Measurements from ENCODE around the gene NEUROD1.

Gene NEUROD1

DNA sequence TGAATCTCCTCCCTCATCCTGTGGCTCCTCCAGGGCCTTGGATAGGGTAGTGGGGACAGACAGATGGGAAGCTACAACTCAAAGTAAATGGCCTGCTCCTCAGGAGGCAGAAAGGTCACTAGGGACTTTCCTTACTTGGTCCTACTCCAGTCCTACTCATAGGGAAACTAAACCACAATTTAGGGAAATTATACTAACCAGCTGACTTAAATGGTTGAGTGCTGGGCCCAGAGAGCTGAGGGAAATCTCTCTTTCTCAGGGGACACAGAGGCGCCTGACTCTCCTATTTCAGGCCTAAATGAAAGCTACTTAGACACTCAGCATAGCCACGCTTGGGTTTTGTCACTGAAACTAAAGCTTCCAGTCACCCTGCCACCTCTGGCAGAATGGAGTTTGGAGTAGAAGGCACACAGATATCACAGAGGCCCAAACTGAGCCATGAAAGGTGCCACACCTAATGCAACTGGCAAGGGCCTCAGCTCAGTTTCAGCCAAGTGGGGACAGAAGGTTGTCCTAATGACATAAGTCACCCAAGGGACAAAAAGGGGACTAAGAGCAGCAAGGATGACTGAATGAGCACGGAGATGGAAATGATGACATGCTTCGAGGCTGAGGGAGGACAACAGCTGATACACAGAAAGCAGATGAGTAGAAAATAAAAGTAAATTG, 47.5 kb downstream of the NEUROD1 start:
- DNase-seq: no peak

DNA sequence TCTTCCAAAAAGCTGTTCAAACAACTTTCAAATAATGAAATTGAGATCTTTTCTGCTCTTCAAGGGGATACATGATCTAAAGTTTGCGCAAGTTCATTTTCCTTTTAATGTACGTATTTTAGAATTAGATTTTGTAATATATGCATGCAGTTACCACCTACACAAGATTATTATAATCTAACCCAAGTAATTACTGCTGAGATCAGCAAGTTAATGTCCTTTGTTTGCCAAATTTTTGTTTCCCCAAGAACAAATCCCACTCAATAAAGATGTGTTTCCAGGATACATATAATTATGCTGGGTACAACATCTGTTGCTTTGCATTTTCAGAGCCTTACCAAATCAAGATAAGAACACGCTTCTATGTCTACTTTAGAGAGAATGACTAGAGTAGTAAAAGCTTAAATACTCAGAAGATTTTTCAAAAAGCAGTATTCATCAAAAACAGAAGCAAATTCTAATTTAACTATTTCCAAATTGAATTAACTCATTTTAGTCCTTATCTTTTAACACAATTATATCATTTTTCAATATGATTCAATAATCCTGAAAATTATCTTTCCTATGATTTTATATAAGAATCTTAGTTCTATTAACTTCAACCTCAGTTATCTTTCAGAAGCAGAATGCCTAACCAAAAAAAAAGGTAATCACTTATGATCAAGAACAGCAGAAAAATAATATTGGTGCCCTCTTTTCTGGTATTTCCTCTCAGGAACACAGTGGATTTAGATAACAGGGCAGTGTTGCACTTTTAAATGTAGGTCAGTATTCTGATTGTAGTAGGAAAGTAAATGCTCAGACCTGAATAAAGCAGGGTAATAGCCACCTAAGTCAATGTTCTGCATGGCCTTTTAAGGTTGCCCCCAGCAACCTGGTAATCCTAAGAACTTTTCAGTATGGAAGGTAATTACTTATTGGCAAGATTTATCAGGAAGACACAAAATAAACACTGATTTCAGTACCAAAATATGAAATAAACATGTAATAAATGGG, 51.4 kb downstream of the NEUROD1 start:
- DNase-seq: no peak

GRCh38 chr2:181627545-181627944, 52.8 kb downstream of the NEUROD1 start:
- no peak for DNase-seq

- no peak for DNase-seq
Measured at GRCh38 chr2:181626671-181627070, 53.6 kb downstream of the NEUROD1 start.

Data from T1000 (cell line).